Keratinocyte (primary cell): Measurements from ENCODE around the gene ITIH5. TPM values are rescaled to one million over a fixed set of nuclear protein-coding genes. Genes with fewer than 3 reads are reported as not detected.

Experiments used
- DNase-seq: peaks from one replicate; pipeline ENCODE4 v3.0.0-alpha.2; 2011; ENCODE audit warnings: low read depth, missing footprints, low spot score
- FAIRE-seq: peaks from 2 replicates; lab custom pipeline; 2011; peaks lifted over from hg19 to GRCh38; lab: Jason Lieb, UNC
- H2AFZ ChIP-seq: 2 replicates; pipeline ENCODE4 v1.6.0; 2012; ENCODE audit warnings: low read length, control low read depth, inconsistent platforms; ENCODE audit not compliant: control insufficient read depth
- H3K27ac ChIP-seq: 2 replicates; pipeline ENCODE4 v1.5.1; 2011; ENCODE audit warnings: low read length; ENCODE audit not compliant: control insufficient read depth, insufficient read depth
- H3K27me3 ChIP-seq: 3 replicates; pipeline ENCODE4 v1.6.0; 2011; ENCODE audit warnings: low read length; ENCODE audit not compliant: control insufficient read depth, insufficient read depth; ENCODE audit errors: extremely low read depth
- H3K36me3 ChIP-seq, 2 experiments: 2 replicates in 1 of 2; 3 replicates in 1 of 2; pipeline ENCODE4 v1.5.1; 2011; ENCODE audit warnings: low read length in 2 of 2, mild to moderate bottlenecking in 1 of 2; ENCODE audit not compliant: control insufficient read depth in 2 of 2, insufficient read depth in 2 of 2; ENCODE audit errors: extremely low read depth in 1 of 2
- H3K4me1 ChIP-seq: 3 replicates; pipeline ENCODE4 v1.5.1; 2011; ENCODE audit warnings: low read length; ENCODE audit not compliant: control insufficient read depth, insufficient read depth; ENCODE audit errors: extremely low read depth
- H3K4me2 ChIP-seq: 3 replicates; pipeline ENCODE4 v1.6.0; 2011; ENCODE audit warnings: low read depth, low read length; ENCODE audit not compliant: control insufficient read depth, insufficient read depth; ENCODE audit errors: extremely low read depth
- H3K4me3 ChIP-seq, 3 experiments: fragments of 200-600 bp in 1 of 3; sonication (generic) in 1 of 3; 2 replicates in 2 of 3; 3 replicates in 1 of 3; pipeline ENCODE4 v1.5.1; 2011 to 2016; ENCODE audit warnings: low read length in 3 of 3, mild to moderate bottlenecking in 3 of 3, control low read depth in 2 of 3, inconsistent platforms in 1 of 3, low read depth in 1 of 3, mixed read lengths in 1 of 3, mixed run types in 1 of 3, moderate library complexity in 1 of 3; ENCODE audit not compliant: control insufficient read depth in 2 of 3, insufficient read depth in 2 of 3; ENCODE audit errors: extremely low read depth in 1 of 3
- H3K79me2 ChIP-seq: 2 replicates; pipeline ENCODE4 v1.6.0; 2012; ENCODE audit warnings: low read length; ENCODE audit not compliant: control insufficient read depth, insufficient read depth
- H3K9ac ChIP-seq: 3 replicates; pipeline ENCODE4 v1.6.0; 2011; ENCODE audit warnings: low read length; ENCODE audit not compliant: control insufficient read depth, insufficient read depth; ENCODE audit errors: extremely low read depth
- H3K9me1 ChIP-seq: 3 replicates; pipeline ENCODE4 v1.6.0; 2011; ENCODE audit warnings: low read length; ENCODE audit not compliant: control insufficient read depth, insufficient read depth; ENCODE audit errors: extremely low read depth
- H3K9me3 ChIP-seq: 2 replicates; pipeline ENCODE4 v1.5.1; 2012; ENCODE audit warnings: low read depth, low read length; ENCODE audit not compliant: control insufficient read depth
- H4K20me1 ChIP-seq: 3 replicates; pipeline ENCODE4 v1.6.0; 2011; ENCODE audit warnings: low read length; ENCODE audit not compliant: control insufficient read depth, insufficient read depth; ENCODE audit errors: extremely low read depth
- EZH2 ChIP-seq: IDR thresholded peaks from one replicate; pipeline ENCODE4 v1.6.1; 2012; ENCODE audit warnings: inconsistent platforms, mild to moderate bottlenecking, low read length, moderate library complexity
- dilution Hi-C: fragments of 300-500 bp; cut with MboI; formaldehyde crosslinking; loops from one replicate; pipeline ENCODE4 v1.7.0; 2020; ENCODE audit warnings: low sequenced_read_pairs; ENCODE audit not compliant: extremely low pct_ligation_motif_present
- polyA plus RNA-seq, 5 experiments: library from polyadenylated mRNA; depleted of rRNA in 3 of 5; stranded (reverse) in 3 of 5; stranded (forward) in 1 of 5; unstranded in 1 of 5; fragments of >200 nt; gene quantifications; 1 replicate in 1 of 5; 2 replicates in 3 of 5; 3 replicates in 1 of 5; pipeline versions ENCODE4 v1.2.1 to v1.2.3, GENCODE V29; 2011 to 2012; ENCODE audit warnings: missing spikeins in 2 of 5, low read depth in 1 of 5, low replicate concordance in 1 of 5
- TF ChIP-seq, protein P1 (sequence below), 3 experiments: IDR thresholded peaks in 1 of 3; conservative IDR thresholded peaks in 1 of 3; optimal IDR thresholded peaks in 1 of 3; 2 replicates in 2 of 3; 3 replicates in 1 of 3; pipeline versions ENCODE3 to v1.5.1; 2011; ENCODE audit warnings: low read length in 3 of 3, mild to moderate bottlenecking in 3 of 3, moderate library complexity in 2 of 3, control low read depth in 1 of 3, inconsistent platforms in 1 of 3; ENCODE audit not compliant: insufficient read depth in 2 of 3; ENCODE audit errors: extremely low read depth in 1 of 3

Gene ITIH5
- polyA plus RNA-seq, 1 donor (not counting 4 experiments of a cell fraction or from before 2014, with no cell fraction given): not detected

GRCh38 chr10:7700577-7701125 lies 33.9 kb upstream of the ITIH5 start:
- Histone ChIP-seq H3K79me2 (no peaks in the 10 kb centered on the region), H2AFZ (no peak overlapping the region), H3K4me3 (no peak overlapping the region), H3K9ac (no peak overlapping the region), H3K9me3 (no peaks in the 10 kb centered on the region), H3K36me3 (no peaks in the 10 kb centered on the region), H3K27me3 (no peaks in the 10 kb centered on the region), H4K20me1 (no peaks in the 10 kb centered on the region), H3K4me2 (no peak overlapping the region), H3K9me1 (no peaks in the 10 kb centered on the region), H3K4me1 (no peaks in the 10 kb centered on the region), H3K27ac (no peak overlapping the region)
- no peak for TF ChIP-seq EZH2
- TF ChIP-seq, protein P1, sequence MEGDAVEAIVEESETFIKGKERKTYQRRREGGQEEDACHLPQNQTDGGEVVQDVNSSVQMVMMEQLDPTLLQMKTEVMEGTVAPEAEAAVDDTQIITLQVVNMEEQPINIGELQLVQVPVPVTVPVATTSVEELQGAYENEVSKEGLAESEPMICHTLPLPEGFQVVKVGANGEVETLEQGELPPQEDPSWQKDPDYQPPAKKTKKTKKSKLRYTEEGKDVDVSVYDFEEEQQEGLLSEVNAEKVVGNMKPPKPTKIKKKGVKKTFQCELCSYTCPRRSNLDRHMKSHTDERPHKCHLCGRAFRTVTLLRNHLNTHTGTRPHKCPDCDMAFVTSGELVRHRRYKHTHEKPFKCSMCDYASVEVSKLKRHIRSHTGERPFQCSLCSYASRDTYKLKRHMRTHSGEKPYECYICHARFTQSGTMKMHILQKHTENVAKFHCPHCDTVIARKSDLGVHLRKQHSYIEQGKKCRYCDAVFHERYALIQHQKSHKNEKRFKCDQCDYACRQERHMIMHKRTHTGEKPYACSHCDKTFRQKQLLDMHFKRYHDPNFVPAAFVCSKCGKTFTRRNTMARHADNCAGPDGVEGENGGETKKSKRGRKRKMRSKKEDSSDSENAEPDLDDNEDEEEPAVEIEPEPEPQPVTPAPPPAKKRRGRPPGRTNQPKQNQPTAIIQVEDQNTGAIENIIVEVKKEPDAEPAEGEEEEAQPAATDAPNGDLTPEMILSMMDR (optimal IDR thresholded peaks at IDR 0.05 in 1 of 3, IDR thresholded peaks at IDR 0.05 in 1 of 3, conservative IDR thresholded peaks at IDR 0.05 in 1 of 3; ENCODE audit: extremely low read depth in 1 of 3, insufficient read depth in 2 of 3, low read length in 3 of 3): no peak
- dilution Hi-C loops: no loop called here
- DNase-seq: no peak
- no peak for FAIRE-seq

GRCh38 chr10:7697426-7697825 lies 30.7 kb upstream of the ITIH5 start:
- H3K27me3 ChIP-seq: no peaks in the 10 kb centered on the region
- no peak overlapping the region for H3K9ac ChIP-seq
- H4K20me1 ChIP-seq: no peaks in the 10 kb centered on the region
- H3K27ac ChIP-seq: no peak overlapping the region
- no peaks in the 10 kb centered on the region for H3K79me2 ChIP-seq
- no peaks in the 10 kb centered on the region for H3K4me1 ChIP-seq
- no peak for FAIRE-seq
- no peaks in the 10 kb centered on the region for H3K9me3 ChIP-seq
- no peak for DNase-seq
- TF ChIP-seq, protein P1 (optimal IDR thresholded peaks at IDR 0.05 in 1 of 3, IDR thresholded peaks at IDR 0.05 in 1 of 3, conservative IDR thresholded peaks at IDR 0.05 in 1 of 3; ENCODE audit: extremely low read depth in 1 of 3, insufficient read depth in 2 of 3, low read length in 3 of 3): no peak
- TF ChIP-seq EZH2: no peak
- dilution Hi-C loops: no loop called here
- no peaks in the 10 kb centered on the region for H3K9me1 ChIP-seq
- no peak overlapping the region for H3K4me3 ChIP-seq
- no peaks in the 10 kb centered on the region for H3K36me3 ChIP-seq
- no peak overlapping the region for H3K4me2 ChIP-seq
- no peak overlapping the region for H2AFZ ChIP-seq
